ENCODE measurements around the gene INTS6. TPM values are rescaled to one million over a fixed set of nuclear protein-coding genes. Genes with fewer than 3 reads are reported as not detected.

The INTS6 gene
- total and polyA plus RNA-seq, 11 donors: 7.7 to 30.2 (median 23.4) TPM

- no peaks in the 10 kb centered on the region for H3K9me3 ChIP-seq
- H3K27ac ChIP-seq: no peak overlapping the region
- no peaks in the 10 kb centered on the region for H3K27me3 ChIP-seq
- H3K4me3 ChIP-seq: no peak overlapping the region
- H3K36me3 ChIP-seq: peaks cover 0 to 86% (median 75%) of the 10 kb centered on the region in 9 donors
- no peaks in the 10 kb centered on the region for H3K4me1 ChIP-seq
- no peak for TF ChIP-seq CTCF (IDR thresholded peaks at IDR 0.05)
- TF ChIP-seq POLR2A (IDR thresholded peaks at IDR 0.05): no peak
- DNase-seq (no peak), ATAC-seq (no peak)
- intact Hi-C loops (cut with DNase I): no loop called here
These were observed 89.2 kb downstream of the INTS6 start for GRCh38 chr13:51363625-51364024.

- Histone ChIP-seq H3K27ac (no peak overlapping the region), H3K27me3 (no peaks in the 10 kb centered on the region), H3K9me3 (no peaks in the 10 kb centered on the region), H3K4me1 (no peaks in the 10 kb centered on the region), H3K36me3 (peaks cover 0 to 60% (median 50%) of the 10 kb centered on the region in 9 donors), H3K4me3 (no peak overlapping the region)
- intact Hi-C loops (cut with DNase I): no loop called here
- no peak for DNase-seq
- TF ChIP-seq CTCF (IDR thresholded peaks at IDR 0.05) (no peak), POLR2A (IDR thresholded peaks at IDR 0.05) (no peak)
- ATAC-seq: no peak
These were observed 91.7 kb downstream of the INTS6 start for GRCh38 chr13:51361106-51361505.

- H3K27ac ChIP-seq: no peak overlapping the region
- intact Hi-C loops (cut with DNase I): no loop called here
- no peaks in the 10 kb centered on the region for H3K9me3 ChIP-seq
- 94 to 97% (median 96%) methylated on average over 1 of the region's 1 CpG for WGBS, 4 donors
- DNase-seq: no peak
- TF ChIP-seq POLR2A (IDR thresholded peaks at IDR 0.05): no peak
- no peak for TF ChIP-seq CTCF (IDR thresholded peaks at IDR 0.05)
- no peaks in the 10 kb centered on the region for H3K27me3 ChIP-seq
- H3K4me3 ChIP-seq: no peak overlapping the region
- no peaks in the 10 kb centered on the region for H3K4me1 ChIP-seq
- ATAC-seq: no peak
- H3K36me3 ChIP-seq: peaks cover 0 to 54% (median 43%) of the 10 kb centered on the region in 9 donors
These were observed 92.3 kb downstream of the INTS6 start for GRCh38 chr13:51360489-51360888.

- Histone ChIP-seq H3K27me3 (no peaks in the 10 kb centered on the region), H3K4me3 (no peak overlapping the region), H3K9me3 (no peaks in the 10 kb centered on the region), H3K27ac (no peak overlapping the region), H3K4me1 (no peaks in the 10 kb centered on the region), H3K36me3 (peaks cover 0 to 43% (median 32%) of the 10 kb centered on the region in 9 donors)
- intact Hi-C loops (cut with DNase I): no loop called here
- TF ChIP-seq CTCF (IDR thresholded peaks at IDR 0.05): no peak
- TF ChIP-seq POLR2A (IDR thresholded peaks at IDR 0.05): no peak
- WGBS, 4 donors: 91 to 97% (median 97%) methylated on average over 1 of the region's 1 CpG
- ATAC-seq: no peak
- DNase-seq: no peak
These were observed 93.5 kb downstream of the INTS6 start for GRCh38 chr13:51359352-51359751.
